HG02840 (cell line): ENCODE data around the gene STK4.
"Not testable (repeated sequence)": the region's sequence is repeated elsewhere in the genome, so short reads cannot be mapped to it uniquely, and the experiment has no call there.

Source experiments
- ATAC-seq: cut with Tn5 transposase; IDR thresholded peaks from one replicate; pipeline ENCODE4 v1.9.1; 2021; ENCODE audit warnings: mild to moderate bottlenecking, moderate library complexity, moderate number of reproducible peaks; ENCODE audit not compliant: unreplicated experiment, low FRiP score

The STK4 gene

DNA sequence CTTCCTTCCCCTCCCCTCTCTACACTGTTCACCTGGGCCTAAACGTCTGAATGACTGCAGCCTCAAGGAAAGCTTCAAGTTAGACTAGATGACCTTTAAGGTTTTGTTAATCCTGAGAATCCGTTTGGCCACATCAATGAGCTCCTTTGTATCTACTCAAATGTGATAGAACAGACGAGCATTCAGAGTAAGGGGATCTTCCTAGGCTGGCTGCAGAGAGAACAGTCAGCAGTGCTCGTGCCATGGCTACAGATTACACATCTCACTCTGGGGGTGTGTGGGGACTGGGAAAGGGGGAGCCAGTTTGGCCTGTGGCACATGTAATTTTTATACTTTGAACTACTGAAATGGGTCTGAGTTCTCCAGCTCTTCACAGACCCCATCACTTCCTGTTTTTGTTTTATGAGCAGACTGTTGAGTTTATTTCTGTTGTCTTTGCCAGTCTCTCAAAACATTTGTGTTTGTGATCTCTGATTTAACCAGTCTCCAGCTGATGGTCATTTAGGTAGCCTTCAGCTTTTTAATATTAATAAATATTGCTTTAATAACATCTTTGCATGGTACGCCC lies 83.7 kb downstream of the STK4 start:
- ATAC-seq, result no peak

- no peak for ATAC-seq
Measured at GRCh38 chr20:45051204-45052060, 85.1 kb downstream of the STK4 start.

DNA sequence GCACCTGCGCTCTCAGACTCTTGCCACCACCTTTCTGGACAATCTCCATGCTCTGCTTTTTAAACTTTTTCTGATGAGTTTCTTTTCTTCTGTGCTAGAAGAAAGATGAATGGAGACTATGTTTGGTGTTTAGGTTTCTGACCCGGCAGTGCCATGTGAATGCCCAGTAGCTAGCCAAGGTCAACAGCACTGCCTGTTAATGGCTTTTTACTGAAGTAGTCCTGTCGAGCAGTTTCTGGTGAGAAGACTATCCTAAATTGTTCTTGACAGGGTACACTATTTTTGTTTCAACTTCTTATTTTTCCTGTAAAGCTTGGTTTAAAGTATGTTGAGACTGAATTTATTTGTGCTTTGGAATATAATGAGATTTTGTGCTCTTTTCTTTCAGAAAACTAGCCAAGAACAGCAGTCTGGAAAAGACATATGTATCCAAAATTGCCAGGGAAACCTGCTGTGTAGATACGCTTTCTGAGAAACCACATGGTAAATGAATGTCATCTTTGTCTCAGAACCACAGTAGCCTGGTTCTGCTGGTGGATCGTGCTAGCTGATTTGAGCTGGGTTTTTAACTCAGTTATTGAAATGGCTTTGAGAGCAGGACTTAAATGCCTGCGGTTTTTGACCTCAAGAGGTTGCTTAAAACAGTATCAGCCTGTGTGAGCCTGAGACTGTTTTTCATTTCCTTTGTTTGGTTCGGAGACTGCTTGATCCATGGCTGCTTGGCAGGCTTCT lies 86.6 kb downstream of the STK4 start:
- no peak for ATAC-seq

DNA sequence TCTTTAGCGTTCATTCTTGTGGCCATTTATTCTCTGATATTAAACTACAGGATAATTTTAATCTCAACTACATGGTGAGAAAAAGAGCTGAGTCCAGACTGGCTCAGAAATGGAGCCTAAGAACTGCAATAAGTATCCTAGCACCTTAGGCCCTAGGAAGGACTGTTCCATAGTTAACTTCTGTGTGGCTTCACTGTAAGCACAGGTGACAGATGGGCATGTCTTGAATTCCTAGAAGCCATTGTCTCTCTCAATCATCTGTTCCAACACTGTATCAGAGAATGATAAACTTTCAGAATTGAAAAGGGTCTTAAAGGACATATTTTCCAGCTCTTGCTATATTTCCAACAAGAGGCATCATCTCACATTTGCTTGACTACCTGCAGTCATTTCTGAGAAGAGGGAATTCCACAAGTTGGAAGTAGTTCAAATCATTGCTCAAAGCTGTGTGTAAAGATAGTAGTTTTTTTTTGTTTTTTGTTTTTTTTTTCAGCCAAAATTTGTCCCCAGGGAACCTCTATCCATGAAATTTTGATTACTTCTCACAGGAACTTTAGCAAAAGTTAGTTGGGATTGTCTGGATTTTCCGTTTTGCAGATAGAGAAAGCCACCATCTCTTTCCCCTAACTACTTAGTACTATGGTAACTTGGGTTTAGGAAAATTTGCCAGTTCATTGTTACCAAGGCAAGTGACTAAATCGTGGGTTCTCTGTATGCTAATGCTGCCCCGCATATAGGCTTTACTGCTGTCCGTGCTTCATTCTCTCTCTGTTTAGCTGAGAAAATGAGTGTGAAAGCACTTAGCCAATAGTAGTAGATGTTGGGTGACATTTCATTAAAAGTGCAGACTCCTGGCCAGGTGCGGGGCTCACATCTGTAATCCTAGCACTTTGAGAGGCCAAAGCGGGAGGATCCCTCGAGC lies 87.4 kb downstream of the STK4 start:
- no peak for ATAC-seq

- ATAC-seq, result no peak
Measured at GRCh38 chr20:45055056-45055455, 88.7 kb downstream of the STK4 start.

DNA sequence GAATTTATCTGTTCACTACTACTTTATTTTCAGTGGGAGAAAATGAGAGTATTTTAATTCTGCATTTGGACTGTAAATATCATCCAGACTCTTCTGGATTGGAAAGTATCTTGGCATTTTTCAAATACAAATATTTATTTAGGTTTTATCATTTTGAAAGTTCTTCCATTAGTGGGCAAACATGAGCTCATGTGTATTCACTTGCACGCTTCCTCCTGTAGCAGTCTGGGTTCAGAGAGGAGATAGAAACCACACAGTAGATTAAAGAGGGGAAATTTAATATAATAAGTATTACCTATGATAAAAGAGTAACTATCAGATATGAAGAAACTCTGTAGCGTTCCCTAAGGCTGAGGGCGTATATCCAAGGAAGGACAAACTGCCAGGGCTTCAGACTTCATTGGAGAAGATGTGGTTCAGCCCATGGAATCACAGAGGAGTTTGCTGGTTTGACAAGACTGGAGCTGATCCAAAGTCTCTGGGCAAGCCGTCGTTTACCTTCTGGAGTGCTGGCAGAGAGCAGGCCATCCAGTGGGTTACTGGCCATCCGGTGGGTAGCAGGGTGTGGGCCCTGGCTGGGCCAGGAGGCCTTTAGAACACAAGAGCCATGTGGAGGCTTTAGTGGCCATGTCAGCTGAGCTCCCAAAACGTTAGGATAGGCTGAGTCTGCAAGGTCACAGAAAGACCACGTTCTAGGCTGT lies 90.3 kb downstream of the STK4 start:
- no peak for ATAC-seq

GRCh38 chr20:45058168-45058850 lies 92.0 kb downstream of the STK4 start:
- ATAC-seq, result no peak

- ATAC-seq, result no peak
Measured at GRCh38 chr20:45059022-45059728, 92.9 kb downstream of the STK4 start.

DNA sequence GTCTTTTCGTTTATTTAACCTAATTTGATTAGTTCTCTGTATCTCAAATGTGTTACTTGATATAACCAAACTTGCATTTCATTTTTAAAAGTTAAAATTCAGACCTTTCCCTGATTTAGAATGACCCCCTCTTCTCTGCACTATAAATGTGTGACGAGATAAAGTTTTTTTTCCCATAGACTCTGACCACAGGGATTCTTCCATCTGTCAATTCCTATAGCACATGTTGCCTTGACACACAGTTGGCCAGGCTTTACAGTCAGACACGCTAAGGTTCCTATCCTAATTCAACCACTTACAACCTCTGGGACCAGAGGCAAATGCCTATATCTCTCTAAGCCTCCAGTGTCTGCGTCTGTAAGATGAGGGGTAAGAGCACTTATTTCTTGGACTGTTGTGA lies 94.0 kb downstream of the STK4 start:
- no peak for ATAC-seq

- ATAC-seq, result no peak
Measured at GRCh38 chr20:45061244-45061643, 94.9 kb downstream of the STK4 start.

DNA sequence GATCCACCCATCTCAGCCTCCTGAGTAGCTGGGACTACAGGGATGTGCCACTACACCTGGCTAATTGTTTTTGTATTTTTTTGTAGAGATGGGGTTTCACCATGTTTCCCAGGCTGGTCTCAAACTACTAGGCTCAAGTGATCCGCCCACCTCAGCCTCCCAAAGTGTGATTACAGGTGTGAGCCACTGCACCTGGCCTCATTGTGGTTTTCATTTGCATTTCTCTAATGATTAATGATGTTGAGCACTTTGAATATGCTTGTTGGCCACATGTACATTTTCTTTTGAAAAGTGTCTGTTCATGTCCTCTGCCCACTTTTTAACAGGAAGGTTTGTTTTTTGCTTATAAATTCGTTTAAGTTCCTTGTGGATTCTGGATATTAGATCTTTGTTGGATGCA lies 96.8 kb downstream of the STK4 start:
- not testable (repeated sequence) for ATAC-seq

DNA sequence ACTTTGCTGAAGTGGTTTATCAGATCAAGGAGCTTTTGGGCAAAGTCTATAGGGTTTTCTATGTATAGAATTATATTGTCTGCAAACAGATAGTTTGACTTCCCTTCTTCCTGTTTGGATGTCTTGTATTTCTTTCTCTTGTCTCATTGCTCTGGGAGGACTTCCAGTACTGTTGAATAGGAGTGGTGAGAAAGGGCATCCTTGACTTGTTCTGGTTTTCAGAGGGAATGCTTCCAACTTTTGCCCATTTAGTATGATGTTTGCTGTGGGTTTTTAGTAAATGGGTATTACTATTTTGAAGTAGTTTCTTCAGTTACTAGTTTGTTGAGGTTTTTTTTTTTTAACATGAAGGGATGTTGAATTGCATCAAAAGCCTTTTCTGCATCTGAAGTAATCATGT lies 98.5 kb downstream of the STK4 start:
- no peak for ATAC-seq

- ATAC-seq, result no peak
Measured at GRCh38 chr20:45066372-45066771, 100.1 kb downstream of the STK4 start.

DNA sequence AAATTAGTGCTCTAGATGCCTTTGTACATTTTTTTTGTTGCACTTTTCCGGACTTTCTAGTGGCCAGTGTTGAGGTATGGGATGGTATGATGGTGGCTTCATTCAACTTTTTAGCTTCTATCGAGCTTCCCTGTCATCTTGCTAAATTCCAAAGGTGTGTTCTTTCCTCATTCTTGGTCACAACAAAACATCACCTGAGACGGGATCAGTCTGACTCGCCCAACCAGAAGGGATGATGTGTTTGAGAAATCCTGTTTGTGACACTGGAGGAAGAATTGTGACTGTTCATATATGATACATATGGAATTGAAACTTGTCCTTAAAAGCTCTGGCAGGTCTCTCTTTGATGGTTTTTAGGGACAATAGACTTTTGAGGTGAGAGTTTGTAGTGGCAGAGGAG lies 100.8 kb downstream of the STK4 start:
- no peak for ATAC-seq

DNA sequence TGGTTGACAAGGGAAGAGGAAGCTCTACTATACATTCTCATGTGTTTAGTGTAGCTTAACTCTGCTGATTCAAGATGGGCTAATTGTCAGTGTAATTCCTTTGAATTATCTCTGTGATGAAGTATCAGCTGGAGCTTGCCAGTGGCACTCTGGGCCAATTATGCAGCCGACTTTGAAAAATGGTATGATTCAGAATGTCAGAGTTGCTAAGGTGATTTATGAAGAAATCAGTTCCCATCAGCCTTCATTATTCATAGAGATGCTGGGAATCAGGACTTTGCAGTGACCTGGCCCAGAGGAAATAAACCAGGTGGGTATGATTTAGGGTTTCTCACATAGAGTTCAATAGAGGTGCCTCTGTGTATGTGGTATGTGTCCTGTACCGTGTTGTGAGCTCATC lies 101.2 kb downstream of the STK4 start:
- no peak for ATAC-seq

- ATAC-seq, result no peak
Measured at GRCh38 chr20:45069261-45069660, 102.9 kb downstream of the STK4 start.

DNA sequence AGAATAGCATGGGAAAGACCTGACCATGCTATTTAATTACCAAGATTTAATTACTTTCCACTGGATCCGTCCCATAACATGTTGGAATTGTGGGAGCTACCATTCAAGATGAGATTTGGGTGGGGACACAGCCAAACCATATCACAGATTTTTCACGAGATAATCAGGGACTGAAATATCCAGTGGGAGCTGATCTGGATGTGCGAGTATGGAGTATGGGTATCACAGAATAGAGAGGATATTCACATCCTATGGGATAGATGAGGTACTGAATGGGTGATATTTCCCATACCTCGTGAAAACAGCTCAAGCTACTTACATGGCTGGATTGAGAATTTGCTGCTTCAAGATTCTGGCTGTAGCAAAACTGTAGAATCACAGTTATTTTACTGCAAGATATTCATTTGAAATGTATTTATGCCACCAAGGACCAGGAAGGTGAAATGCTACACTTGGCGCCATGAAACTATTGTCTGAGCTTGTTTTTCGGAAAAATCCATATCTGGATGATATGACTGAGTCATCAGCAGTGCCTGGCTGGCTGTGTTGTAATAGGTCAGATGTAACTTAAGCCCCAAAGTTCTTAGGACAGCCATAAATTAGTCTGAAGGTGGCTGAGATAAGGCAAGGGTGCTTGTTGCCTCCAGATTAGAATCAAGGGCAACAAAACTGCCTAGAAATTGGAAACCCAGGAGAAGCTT lies 104.8 kb downstream of the STK4 start:
- no peak for ATAC-seq

DNA sequence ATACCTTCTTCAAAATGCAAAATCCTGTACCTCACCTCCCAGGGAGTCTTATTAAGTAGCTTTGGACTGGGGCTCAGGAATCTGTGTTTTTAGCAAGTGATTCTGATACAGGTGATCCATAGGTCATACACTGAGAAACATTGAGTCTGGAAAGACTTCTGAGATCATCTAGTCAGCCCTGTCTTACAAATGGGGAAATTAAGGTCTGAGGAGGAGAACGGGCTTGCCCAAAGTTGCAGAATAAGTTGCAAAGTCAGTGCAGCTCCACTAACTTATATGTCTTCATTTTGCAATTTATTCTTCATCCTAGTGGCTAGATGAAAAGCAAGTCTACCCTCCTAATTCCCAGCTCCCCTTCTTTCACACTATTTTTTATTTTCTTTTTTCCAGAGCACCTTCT lies 105.8 kb downstream of the STK4 start:
- ATAC-seq, result no peak
